NCI-H2171 treated with DMSO at 0.1 percent for 48 hours (cell line): ENCODE results near the gene RAI2.

Experiments used
- DNase-seq: peaks from one replicate; lab custom pipeline; 2025; lab: John Stamatoyannopoulos, UW

RAI2 gene

DNA sequence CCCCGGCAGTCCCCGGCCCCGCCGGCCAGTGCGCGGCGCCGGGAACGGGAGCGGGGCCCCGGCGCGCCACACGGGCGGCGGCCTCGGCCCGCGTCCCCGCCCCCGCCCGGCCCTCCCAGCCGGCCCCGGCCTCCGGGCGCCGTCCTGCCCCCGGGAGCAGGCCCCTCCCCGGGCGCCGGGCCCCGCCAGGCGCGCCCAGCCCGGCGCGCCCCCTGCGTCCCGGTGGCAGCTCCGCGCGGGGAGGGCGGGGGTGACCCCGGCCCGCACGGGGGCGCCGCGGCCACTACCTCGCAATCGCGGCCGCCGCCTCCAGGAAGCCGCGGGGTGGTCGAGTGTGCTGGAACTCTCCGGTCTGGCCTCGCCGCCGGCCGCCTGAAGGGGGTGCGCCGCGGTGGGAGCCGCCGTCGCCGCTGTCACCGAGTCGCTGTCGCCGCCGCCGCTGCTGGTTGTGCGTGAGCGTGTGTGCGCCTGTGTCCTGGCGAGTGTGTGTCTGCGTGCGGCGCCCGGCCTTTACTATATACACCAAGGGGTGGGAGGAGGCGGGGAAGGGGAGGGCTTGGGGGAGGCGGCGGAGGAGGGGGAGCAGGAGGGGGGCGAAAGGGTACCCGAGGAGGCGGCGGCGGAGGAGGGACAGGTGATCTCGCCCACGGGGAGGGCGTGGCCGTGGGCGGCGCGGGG is at the start of gene RAI2:
TSS of gene RAI2 (minus strand) at position 488 of the 678 bp plus-strand sequence. CDS start 59,288 bp downstream, outside the sequence.
- peak; percentile 33 for DNase-seq

DNA sequence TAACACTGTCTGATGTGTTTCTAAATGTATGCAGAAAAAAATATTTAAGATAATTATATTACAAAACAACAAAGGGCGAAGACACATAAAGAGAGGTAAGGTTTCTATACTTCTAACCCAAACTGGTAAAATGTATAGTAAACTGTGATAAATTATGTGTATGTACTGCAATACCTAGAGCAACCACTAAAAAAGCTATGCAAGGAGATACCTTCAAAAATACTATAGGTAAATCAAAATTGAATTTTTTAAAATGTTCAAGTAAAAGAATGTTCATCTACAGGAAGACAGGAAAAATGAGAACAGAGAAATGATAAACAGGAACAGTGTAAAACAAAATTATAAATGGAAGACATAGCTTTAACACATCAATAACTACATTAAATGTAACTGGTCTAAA is 27.3 kb upstream of the RAI2 start:
- no peak for DNase-seq

DNA sequence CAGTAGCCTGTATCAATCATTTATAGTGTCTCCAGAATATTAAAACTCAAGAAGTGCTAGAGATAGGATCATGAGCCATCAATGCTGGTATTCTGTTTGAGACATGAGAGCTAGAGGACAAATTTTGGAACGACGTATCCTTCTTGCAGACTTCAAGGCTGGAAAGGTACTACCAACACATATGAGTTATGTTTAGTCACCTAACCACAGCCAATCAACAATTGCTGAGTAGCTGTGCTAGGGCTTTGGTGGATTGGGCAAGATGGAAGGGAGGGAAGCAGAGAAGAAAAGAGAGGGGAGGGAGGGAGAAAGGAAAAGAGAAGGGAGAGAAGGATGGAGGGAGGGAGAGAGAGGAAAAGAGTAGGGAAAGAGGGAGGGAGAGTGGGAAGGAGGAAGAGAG is 21.6 kb upstream of the RAI2 start:
- no peak for DNase-seq

DNA sequence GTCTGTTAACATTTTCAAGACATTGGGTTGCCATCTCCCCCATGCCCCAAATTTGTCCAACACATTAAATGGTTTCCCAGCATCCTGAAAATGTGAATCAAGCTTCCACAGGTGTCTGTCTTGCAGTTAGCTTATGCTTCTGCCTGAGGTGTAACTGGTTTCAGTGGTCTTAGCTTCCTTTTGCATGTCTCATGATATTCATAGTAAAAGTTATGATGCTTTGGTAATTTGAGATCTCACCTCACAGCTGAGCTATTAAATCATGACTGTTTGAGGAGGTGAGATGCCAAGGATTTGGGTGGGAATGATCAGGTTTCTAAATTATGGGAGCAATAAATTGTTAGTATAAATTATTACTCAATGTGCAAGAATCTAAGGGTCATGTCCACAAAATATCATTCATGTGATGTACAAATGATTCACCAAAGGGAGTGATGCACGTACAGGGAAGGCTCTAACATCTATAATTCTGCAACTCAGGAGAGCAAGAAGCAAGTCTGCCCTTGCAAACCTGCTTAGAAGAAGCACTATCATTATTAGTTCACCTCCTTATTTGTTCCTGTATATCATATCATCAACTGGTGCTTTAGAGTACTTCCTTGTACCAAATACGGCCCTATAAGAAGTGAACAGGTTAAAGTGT is 17.1 kb upstream of the RAI2 start:
- DNase-seq = no peak

DNA sequence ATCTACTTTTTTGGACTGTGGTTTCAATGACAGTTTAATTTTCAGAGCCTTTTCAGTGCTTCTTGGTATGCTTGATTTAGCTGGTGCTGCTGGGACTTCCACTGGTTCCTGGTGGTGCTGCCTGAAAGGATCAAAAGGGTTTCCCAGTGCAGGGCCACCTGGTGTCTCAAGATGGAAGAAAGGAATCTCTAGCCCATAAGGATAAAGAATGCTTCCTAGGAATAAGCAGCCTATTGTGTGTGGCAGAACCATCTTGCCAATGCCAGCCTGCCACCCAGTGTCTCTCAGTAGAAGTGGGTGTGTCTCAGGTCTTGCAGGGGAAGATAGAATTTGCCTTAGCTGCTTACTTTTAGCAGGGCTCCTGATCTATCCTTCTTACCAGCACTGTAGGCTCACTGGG is 15.0 kb upstream of the RAI2 start:
- no peak for DNase-seq

DNA sequence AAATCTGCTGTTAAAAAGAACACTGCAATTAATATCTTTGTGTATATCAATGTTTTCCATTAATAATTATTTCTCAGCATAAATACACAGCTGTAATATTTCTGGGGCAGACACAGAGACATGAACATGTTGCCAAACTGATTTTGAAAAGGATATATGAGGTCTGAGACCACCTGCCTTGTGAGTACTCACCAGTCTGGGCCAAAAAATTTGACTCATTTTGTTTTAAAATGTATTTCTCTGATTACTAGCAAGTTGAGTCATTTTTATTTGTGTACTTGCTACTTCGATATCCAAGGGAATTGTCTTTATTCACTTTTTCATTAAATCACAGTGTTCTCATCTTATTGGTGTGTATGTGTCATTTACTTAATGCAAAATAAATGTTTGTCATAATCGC is 8.5 kb upstream of the RAI2 start:
- no peak for DNase-seq

DNA sequence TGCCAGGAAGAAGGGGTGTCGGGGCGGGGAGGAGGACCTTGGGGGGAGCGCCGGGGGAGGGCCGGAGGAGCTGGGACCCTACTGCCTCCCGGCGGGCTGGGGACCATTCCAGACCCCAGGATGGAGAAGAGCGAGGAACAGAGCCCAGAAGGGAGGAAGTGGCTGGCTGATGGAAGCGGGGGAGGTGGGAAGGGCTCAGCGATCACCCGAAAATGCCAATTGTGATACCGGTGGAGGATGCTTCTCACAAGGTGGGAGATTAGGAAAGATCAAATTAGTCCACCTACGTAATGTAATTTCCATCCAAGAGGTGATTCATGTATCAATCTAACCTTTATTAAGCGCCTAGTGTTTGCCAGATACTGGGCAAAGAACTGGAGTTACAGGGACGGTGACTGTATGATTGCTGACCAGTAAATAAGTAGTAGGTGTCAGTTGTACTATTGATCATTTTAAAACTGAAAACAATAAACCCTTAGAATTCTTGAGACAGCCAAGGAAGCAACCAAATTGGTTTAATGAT is 452 bp upstream of the RAI2 start:
- DNase-seq = no peak

DNA sequence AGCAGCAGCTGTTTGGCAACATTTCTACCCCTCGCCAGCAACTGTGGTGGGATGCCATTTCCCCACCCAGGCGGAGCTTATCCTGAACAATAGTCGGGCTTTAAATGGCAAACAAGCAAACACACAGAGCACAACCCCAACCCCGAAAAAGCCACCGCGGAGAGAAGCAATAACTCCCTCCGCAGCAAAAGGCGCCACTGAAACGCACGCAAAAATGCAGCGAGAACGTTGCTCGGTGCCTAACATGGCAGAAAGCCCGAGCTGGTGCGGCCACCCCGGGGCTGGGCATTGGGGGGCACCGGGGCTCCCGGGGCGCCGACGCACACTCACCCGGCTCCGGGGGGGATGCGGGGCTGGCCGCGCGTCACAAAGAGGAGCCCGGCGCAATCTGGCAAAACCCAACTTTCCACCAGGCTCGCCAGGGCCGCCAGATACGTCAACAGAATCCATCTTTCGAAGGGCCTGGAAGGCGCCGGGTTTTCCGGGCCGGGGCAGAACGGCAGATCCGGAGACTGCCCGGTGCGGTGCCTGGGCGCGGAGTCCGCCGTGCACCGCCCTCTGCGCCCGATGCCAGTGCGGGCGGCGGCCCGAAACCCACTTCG is 818 bp downstream of the RAI2 start:
- DNase-seq = peak; percentile 5

DNA sequence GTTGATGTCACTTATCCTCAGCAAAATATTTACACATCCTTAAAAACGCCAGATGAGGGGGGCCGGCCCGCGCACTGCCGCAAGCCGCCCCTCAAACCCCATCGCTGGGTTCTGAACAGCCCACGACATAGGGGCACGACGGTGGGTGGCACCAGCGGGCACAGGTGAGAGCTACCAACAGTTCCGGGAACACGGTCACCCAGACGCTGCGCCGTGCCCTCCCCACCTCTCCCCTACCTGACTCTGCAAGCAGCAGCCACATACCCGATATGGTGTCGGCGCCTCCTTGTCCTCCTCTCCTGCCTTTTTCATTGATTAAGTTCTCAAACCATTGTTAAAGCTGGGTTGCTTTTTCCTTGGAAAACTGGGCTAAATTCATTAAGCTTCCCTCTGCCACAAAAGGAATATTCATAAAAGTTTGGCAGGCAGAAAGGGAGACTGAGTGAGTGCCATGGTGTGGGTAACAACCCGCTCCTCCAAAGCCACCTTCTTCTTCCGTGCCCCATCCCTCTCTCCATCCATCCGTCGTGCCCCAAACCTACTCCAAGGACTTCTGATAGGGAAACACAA is 1.4 kb downstream of the RAI2 start:
- DNase-seq = peak; percentile 31

DNA sequence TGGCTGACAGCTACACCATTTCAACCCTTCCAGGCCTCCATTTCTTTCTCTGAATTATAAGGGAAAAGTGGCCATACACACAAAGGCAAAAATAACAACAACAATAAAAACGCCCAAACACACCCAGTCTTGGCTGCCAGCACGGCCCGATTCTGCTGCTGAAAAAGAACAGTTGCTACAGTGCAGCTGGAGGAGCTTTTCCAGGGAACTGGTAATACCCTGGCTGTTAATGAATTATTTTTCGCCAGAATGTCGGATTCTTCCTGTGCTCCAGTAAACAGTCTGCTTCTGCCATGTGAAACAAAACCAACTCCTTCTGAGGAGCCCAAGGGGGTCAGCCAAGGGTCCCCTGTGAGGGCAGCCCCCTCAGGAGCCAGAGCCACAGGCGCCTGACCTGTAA is 6.6 kb downstream of the RAI2 start:
- no peak for DNase-seq

DNA sequence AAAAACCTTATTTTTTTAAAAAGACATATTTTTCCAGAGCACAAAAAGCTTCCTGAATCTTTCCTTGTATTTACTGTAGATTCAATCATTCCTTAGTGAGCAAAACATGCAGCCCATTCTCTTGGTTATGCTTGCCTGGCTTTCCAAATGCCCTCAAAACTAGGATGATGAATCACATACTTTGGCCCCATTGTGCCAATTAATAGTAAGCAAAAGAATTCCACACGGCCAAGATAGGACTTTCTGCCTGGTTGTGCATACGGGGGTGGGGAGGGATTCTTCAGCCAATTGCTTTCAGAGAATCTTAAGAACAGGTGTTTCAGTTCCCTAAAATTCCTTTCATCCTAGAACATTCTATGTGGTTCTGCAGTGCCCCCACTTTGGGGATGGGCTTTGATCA is 7.0 kb downstream of the RAI2 start:
- no peak for DNase-seq

DNA sequence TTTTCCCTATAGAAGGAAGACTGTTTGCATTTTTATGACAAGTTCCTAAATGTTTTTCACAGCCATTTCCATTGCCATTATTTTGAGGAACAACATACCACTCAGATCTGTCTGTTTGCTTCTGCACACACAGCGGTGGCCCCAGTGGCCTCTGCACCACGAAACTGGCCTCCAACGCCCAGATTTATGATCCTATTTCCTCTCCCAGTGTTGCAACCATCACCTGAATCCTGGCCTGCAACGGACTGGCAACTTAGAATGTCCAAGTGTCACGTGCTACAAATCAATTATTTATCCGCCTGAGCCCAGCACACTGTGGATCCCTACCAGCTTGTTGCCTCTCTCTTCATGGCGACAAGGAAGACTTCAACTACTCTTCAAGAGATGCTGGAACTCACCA is 9.2 kb downstream of the RAI2 start:
- DNase-seq = no peak

DNA sequence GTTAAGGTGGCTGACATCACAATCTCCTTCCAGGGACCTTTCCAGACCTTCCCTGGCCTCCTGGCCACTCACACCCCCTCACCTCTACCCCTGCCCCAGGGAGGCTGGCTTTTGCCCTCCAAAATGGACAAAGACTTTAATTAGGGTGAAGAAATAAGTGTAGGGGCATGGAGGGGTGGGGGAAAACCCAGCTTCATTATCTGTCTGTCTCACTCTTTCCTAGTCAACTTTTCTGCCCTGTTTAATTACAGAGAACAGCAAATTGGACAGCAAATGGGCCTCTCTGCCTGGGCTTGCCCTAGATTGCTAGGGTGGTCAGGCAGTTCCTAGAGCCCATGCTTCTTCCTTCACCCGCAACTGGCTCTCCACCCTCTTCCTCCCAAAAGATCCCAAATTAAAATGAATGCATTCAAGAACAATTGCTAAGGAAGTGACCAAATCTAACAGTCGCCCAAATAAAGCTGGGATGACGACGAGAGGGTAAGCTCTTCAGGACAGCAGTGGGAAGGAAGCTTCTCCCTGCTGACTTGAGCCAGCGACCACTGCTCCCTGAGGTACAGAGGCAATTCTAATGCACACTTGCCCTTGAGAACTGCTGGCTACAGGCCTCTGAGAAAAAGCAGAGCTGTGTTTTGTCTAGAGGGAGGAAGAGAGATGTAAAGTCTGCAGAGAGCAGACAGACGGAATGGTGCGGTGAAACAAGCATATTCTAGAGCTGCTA is 12.4 kb downstream of the RAI2 start:
- no peak for DNase-seq

DNA sequence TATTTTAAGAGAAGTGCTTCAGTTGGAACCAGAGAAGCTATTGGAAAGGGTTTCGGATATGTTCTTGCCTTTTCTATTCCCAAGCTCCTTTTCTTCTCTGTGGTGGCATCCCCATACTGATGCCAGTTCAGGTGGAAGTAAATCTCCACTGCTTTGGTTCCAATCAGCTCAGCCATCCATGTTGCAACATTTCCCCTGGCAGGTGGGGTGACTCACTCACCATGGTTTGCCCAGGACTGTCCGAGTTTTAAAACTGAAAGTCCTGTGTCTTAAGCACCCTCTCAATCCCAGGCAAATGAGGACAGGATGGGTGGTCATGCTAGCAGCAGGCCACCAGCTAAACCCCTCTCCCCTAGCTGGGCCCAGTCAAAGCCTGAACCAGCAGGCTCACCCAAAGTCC is 15.1 kb downstream of the RAI2 start:
- no peak for DNase-seq

DNA sequence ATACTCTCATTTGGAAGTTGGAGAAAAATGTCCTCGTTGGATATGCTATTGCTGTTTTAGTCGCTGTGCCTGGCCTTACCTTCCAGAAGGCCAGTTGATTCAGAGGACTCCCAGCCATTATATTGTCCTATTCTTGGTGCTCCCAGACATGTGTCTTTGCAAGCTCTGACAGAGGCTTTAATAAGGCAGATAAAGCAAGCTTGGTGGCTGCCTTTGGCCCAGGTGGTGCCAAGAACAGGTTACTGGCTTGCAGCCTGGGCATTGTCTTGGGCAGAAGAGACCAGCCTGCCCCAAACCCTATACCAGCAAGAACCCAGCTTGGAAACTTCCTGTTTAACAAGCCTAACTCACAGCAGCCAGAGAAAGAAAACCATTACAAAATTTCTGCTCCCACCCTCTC is 16.9 kb downstream of the RAI2 start:
- DNase-seq = no peak

DNA sequence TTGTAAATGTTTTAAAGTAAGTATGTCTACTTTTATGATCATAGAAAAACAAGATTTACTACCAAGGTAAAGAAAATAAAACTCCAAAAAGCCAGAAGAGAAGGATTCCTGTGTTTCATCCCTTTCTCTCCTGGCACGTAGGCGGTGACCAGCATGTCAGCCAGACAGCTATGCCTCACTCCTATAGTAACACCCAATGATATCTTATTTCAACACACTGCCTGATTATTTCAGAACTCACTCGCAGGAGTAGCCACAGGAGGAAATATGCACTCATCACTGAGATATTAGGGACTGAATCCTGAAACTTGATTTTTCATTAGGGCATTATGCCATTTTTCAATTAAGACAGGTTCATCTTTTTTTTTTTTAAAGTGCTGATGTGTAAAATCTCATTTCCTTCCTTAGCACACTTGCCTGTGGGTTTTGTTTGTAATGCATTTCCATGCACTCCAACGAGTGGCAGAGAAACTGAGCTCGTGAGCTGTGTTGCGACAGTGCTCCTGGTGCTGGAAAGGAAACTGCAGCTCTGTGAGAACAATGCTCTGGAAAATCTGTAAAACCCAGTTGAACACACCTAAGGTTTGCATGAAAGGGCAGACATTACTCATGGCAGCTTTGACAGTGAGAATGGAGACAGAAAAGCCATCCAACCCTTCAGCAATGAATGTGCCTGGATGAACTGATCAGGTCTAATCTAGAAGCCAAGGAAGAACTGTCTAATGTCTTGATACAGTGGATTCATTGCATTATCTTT is 18.2 kb downstream of the RAI2 start:
- DNase-seq = no peak

DNA sequence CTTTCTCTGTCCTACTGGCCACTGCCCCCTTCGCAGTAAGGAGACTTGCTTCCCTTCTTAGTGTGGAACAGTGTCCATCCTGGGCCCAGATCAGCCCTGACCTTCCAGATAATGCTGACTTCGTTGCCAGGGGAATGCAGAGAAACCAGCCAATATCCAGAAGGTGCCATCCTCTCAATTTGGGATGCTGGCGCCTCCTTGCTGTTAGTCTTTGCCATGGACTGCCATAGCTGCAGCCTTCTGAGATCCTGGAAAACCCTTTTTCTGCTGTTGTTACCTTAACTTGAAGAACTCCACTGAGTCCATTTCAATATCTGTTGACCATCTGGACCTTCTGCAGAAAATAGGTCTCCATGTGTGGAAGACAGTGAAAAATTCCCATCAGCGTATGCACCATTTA is 21.8 kb downstream of the RAI2 start:
- no peak for DNase-seq

DNA sequence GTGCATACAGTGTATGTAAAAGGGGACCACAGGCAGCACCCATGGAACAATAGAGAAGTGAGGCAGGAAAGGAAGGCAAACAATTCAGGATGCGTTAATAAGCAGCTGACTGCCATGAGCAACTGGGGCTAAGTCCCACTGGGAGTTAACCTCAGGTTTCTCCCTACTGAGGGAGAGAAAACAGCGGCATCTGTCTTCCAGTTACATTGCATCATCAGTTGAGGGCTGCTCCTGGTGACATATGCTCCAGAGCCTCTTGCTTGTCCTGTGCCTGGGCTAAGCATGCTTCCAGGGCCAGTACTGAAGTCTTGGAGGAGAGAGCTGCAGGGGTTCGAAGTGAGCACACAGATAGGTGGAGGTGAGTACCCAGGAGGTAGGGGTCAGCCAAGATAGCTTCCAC is 24.3 kb downstream of the RAI2 start:
- DNase-seq = peak; percentile 92

DNA sequence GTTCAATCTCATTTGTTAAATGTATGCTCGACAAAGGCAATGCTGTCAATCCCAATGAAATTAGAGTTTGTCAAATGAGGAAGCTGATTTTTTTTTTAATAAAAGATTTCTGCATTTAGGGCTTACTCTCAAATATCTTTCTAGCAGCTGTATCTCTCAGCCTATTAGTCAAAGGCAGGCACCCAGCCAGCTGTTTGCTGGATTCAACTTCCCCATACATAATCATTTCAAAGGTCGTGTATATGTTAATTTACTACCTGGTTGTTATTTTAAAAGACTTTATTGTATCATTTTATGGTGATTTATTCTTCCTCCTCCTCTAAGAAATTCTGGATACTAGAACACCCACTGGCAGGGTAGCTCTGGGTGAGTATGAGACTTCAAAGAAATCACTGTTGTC is 27.1 kb downstream of the RAI2 start:
- DNase-seq = no peak

DNA sequence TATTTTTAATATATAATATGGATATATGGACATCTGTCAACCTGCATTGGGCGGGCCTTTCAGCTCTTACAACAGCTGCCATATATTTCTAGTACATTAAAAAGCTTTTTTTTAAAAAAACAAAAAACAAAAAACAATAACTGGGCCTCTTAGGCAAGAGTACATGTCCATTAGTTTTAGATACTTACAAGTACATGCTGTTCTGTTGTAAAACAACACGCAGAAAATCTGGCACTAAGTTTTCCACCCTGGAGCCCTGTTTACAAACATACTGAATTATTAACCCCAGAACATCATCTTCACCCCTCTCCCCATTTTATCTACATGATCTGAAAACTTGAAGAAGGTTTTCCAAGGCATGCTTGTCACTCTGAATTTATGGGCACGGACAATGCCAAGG is 29.8 kb downstream of the RAI2 start:
- DNase-seq = no peak

DNA sequence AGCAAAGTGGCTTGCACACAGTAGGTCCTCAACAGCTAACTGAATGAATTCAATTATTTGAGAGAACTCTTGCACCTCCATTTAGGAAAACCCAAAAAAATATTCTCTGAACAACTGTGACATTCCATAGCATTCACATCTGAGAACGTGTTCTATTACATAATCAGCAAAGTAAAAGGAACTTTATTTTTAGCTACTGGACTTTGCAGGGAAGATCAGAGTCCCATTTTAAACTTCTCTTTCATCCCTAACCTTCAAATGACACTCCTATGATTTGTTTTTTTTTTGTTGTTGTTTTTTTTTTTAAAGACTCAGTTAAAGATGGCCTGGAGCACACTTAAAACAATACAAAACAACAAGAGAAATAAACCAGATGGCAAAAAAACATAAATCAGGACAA is 30.9 kb downstream of the RAI2 start:
- no peak for DNase-seq

DNA sequence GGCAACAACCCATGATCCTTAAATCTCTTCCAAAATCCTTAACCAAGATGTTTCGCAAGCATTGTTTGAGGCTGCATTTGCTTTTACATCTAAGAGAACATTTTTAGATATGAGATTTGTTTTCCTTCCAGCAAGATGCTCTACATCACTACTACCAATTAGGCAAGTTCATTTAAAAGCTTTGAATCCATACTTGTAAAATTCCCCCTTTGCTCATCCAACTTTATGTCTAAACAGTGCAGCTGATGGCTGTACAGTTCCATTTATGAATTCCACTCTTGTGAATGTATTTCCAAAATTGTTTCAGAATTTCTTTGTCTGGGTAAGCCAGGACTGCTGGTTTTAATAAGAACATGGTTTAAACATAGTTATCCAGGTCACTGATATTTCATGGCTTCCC is 31.5 kb downstream of the RAI2 start:
- no peak for DNase-seq
